AG08396 (cell line): ENCODE data around the gene PSMB3.
A peak's percentile ranks its signal among the peaks of the same experiment; 100 is the strongest.

Experiments
- DNase-seq: peaks from one replicate; pipeline ENCODE4 v3.0.0; 2012; ENCODE audit warnings: low spot score, mixed read lengths

Gene PSMB3

DNA sequence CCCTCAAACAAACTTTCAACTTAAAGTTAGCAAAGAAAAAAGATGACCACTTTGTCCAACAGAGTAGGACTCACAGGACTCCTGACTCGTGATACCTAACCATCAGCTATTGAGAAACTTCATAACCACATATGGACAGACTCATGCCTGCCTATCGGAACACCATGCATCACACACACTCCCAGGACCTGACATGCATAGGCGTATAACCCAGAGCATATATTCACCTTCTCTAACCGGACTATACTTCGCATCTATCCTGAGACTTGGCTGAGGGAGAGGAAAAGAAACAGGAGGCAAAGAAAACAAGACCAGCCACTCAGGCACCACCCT is 44.6 kb downstream of the PSMB3 start:
- no peak for DNase-seq

GRCh38 chr17:38797828-38798227 is 45.3 kb downstream of the PSMB3 start:
- DNase-seq: no peak

GRCh38 chr17:38798614-38799500 is 46.3 kb downstream of the PSMB3 start:
- DNase-seq: peak; percentile 60

DNA sequence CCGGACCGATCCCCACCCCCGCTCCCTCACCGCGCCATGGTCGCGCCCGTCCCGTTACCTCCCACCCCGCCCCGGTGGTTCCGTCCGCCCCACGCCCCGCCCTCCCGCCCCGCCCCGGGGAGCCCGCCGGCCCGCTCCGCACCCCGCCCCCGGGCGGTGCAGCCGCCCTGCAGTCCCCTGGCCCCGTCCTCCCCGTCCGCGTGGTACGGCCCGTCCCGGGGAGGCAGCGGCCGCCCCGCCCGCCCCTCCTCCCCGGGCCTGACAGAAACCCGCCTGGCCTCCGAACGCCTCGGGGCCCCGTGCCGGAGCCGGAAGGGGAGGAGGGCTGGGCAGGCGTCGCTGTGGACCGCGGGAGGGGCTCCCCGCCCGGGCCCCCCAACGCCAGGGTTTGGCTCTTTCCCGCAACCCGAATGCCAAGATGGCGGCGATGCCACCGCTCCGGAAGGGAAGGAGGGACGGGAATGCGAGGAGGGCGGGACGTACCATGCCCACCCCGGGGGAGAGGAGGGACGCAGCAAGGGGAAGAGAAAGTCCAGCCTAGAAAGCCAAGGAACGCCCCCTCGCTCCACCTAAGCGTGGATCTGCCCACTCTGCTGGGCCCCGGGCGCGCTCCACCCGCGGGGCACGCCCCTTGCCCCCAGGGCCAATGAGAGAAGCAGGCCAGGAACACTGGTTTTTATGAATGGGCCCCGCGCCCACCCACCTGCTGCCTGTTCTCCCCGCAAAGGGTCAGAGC is 47.1 kb downstream of the PSMB3 start, which contains the start of gene PIP4K2B:
TSS of gene PIP4K2B (minus strand) at position 56 of the 736 bp plus-strand sequence. CDS start 132 bp downstream, outside the sequence.
- peak; percentile 98 for DNase-seq

DNA sequence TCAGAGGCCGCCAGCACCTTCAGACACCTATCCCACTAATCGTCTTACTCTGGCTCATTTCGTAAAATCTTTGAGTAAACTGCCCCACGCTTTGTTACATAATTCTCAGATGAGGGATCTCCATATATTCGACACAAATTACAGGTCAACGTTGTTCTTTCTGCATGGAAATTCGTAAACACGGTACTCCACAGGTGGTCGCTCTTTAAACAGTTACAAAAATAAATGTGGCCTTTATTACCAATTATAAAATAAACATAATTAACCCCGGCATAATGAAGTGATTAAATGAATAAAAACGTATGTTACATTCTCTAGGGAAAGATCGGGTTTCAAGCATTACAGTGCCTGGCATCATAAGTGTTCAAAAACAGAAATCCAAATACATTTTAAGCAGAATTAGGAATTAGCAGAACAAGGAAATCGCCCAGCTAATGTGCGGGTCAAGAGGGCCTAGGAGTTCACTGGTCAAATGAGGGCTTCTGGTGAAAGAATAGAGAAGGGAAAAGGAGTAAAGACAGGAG is 47.8 kb downstream of the PSMB3 start:
- no peak for DNase-seq

DNA sequence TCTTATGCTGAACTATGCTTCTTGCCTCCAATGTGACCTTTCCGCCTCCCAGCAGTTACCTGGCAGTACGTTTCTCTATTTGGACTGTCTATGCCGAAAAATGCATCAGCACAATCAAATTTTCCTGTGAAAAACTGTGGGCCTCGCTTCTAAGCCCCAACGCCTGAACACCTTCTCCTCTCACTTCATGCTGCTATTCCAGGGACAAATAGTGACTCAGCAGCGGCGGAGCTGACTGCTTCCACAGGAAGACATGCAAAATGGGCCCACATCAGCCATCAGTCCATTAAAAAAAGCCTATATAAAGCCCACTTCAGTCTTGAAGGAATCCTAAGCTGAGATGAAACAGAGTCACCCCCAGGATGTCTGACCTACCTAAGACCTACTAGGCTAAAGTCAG is 57.3 kb downstream of the PSMB3 start:
- no peak for DNase-seq
